Activated T-helper 1 cell treated with anti-CD3 and anti-CD28 coated beads, Interleukin-2, amount 50 U/mL, for 16 hours (primary cell): Measurements from ENCODE around the gene ATP2A3.

Source experiments
- DNase-seq, 2 donors: peaks; one replicate each; pipeline ENCODE4 v3.0.0-alpha.2; 2020; ENCODE audit warnings: low read depth in 1 of 2, low spot score in 1 of 2

ATP2A3 gene

GRCh38 chr17:3893003-3893719 lies 71.1 kb downstream of the ATP2A3 start, which contains the start of gene CAMKK1:
TSS of gene CAMKK1 (minus strand) at chr17:3893053. CDS start at chr17:3885687, 7,366 bp downstream.
- peak; percentile 69 to 86 for DNase-seq

GRCh38 chr17:3892095-3892998 lies 71.9 kb downstream of the ATP2A3 start:
- peak; percentile 51 to 65 for DNase-seq

- DNase-seq = no peak
These were observed 72.6 kb downstream of the ATP2A3 start for GRCh38 chr17:3891626-3892094.

GRCh38 chr17:3890878-3891219 lies 73.4 kb downstream of the ATP2A3 start:
- no peak for DNase-seq

- DNase-seq = no peak
These were observed 74.0 kb downstream of the ATP2A3 start for GRCh38 chr17:3890082-3890877.

GRCh38 chr17:3889325-3890012 lies 74.8 kb downstream of the ATP2A3 start:
- DNase-seq = no peak

GRCh38 chr17:3888343-3889171 lies 75.7 kb downstream of the ATP2A3 start:
- DNase-seq = no peak

GRCh38 chr17:3887804-3888203 lies 76.4 kb downstream of the ATP2A3 start:
- no peak for DNase-seq

- no peak for DNase-seq
These were observed 76.8 kb downstream of the ATP2A3 start for GRCh38 chr17:3887394-3887793.

- DNase-seq = no peak
These were observed 77.5 kb downstream of the ATP2A3 start for GRCh38 chr17:3886776-3887175.

- DNase-seq = no peak
These were observed 78.3 kb downstream of the ATP2A3 start for GRCh38 chr17:3885970-3886369.

- DNase-seq = no peak
These were observed 79.0 kb downstream of the ATP2A3 start for GRCh38 chr17:3885271-3885670.

- no peak for DNase-seq
These were observed 80.0 kb downstream of the ATP2A3 start for GRCh38 chr17:3884188-3884587.

- no peak for DNase-seq
These were observed 82.0 kb downstream of the ATP2A3 start for GRCh38 chr17:3882276-3882675.

- DNase-seq = no peak
These were observed 83.3 kb downstream of the ATP2A3 start for GRCh38 chr17:3880983-3881382.

GRCh38 chr17:3879591-3880417 lies 84.4 kb downstream of the ATP2A3 start:
- DNase-seq = no peak

GRCh38 chr17:3879186-3879585 lies 85.1 kb downstream of the ATP2A3 start:
- no peak for DNase-seq

- no peak for DNase-seq
These were observed 87.0 kb downstream of the ATP2A3 start for GRCh38 chr17:3877220-3877619.

- no peak for DNase-seq
These were observed 88.9 kb downstream of the ATP2A3 start for GRCh38 chr17:3875317-3875716.
